Measurements from ENCODE around the gene TAF5. TPM values are rescaled to one million over a fixed set of nuclear protein-coding genes. Genes with fewer than 3 reads are reported as not detected.

TAF5 gene
- total and polyA plus RNA-seq, 2 experiments from 2014 or later, result 10.4 to 25.9 TPM

- TF ChIP-seq ZNF462 (CRISPR knock-in tag; IDR thresholded peaks at IDR 0.05), result no peak
These were observed 31.4 kb upstream of the TAF5 start (continued) for GRCh38 chr10:103336370-103336769.

- peak overlapping the region; percentile 92 for H3K4me3 Mint-ChIP-seq
- Histone ChIP-seq H3F3A (replicated peaks; ENCODE audit: low read depth) (0 out of 2 replicates have a peak, but pooled peaks cover 6% of the 10 kb centered on the region), H3K9me2 (ENCODE audit: insufficient read depth) (no peaks in the 10 kb centered on the region), H2AFZ (peak overlapping the region; percentile 76), H3K36me3 (ENCODE audit: insufficient read depth) (peaks cover 28% of the 10 kb centered on the region), H3K27me3 (ENCODE audit: insufficient read depth) (no peaks in the 10 kb centered on the region), H4K20me1 (replicated peaks; ENCODE audit: insufficient read depth) (peaks cover 8% of the 10 kb centered on the region), H3K4me3 (peak overlapping the region; percentile 88), H3K79me2 (replicated peaks; ENCODE audit: insufficient read depth) (peaks cover 16% of the 10 kb centered on the region), H3K27ac (ENCODE audit: low read depth) (peak overlapping the region; percentile 55; the same call in 1 of the 2 replicates), H3K4me1 (ENCODE audit: insufficient read depth) (peaks cover 5% of the 10 kb centered on the region), H3K4me2 (peak overlapping the region; percentile 98)
- H3K4me1 Mint-ChIP-seq, result peaks cover 3% of the 10 kb centered on the region; the same call in 1 of the 3 replicates
- ATAC-seq (no peak), DNase-seq (ENCODE audit: low spot score) (no peak)
- peaks cover 20% of the 10 kb centered on the region for H3K36me3 Mint-ChIP-seq (ENCODE audit: low read depth)
- no peaks in the 10 kb centered on the region for H3K9me3 Mint-ChIP-seq
- no peak overlapping the region for H3K27ac Mint-ChIP-seq
- peaks cover 5% of the 10 kb centered on the region for H3K27me3 Mint-ChIP-seq (ENCODE audit: insufficient read depth, low read depth, poor library complexity)
- TF ChIP-seq JUNB (IDR thresholded peaks at IDR 0.05; ENCODE audit: unreplicated experiment) (no peak), STAT1 (IDR thresholded peaks at IDR 0.05; ENCODE audit: unreplicated experiment) (no peak), ZNF114 (CRISPR knock-in tag; IDR thresholded peaks at IDR 0.05) (no peak), ZNF462 (CRISPR knock-in tag; IDR thresholded peaks at IDR 0.05) (no peak), CTCF (conservative IDR thresholded peaks at IDR 0.05; ENCODE audit: low read depth in 2 of 2) (no peak), ZNF331 (CRISPR knock-in tag; IDR thresholded peaks at IDR 0.05; ENCODE audit: low read depth) (no peak), EZH2phosphoT487 (IDR thresholded peaks at IDR 0.05; ENCODE audit: unreplicated experiment) (no peak), POLR2AphosphoS5 (IDR thresholded peaks at IDR 0.05; ENCODE audit: low read depth) (no peak), EZH2 (IDR thresholded peaks at IDR 0.05; ENCODE audit: low read depth, unreplicated experiment) (no peak)
These were observed 17.6 kb upstream of the TAF5 start for GRCh38 chr10:103350175-103350516.
